Natural killer cell (primary cell): Measurements from ENCODE around the gene VGLL3. TPM values are rescaled to one million over a fixed set of nuclear protein-coding genes. Genes with fewer than 3 reads are reported as not detected.

Source experiments
- ATAC-seq, 3 donors: fragments of 150-1000 bp in 2 of 3; fragments of 200-7000 bp in 1 of 3; cut with Tn5 transposase; 1 replicate in 1 of 3; 2 replicates in 2 of 3; pipeline ENCODE4 v1.10.0; 2021; ENCODE audit warnings: mild to moderate bottlenecking in 2 of 3, moderate library complexity in 2 of 3
- DNase-seq, 2 donors: peaks; one replicate each; pipeline versions ENCODE4 v3.0.0 to v3.0.0-alpha.2; 2013 to 2021; ENCODE audit warnings: mixed read lengths in 1 of 2
- H3K27ac ChIP-seq: one replicate; pipeline ENCODE4 v1.5.1; 2013; ENCODE audit warnings: mild to moderate bottlenecking, low read length
- H3K27me3 ChIP-seq: one replicate; pipeline ENCODE4 v1.6.1; 2013; ENCODE audit warnings: low read length; ENCODE audit not compliant: control insufficient read depth, insufficient read depth
- H3K36me3 ChIP-seq: one replicate; pipeline ENCODE4 v1.6.1; 2013; ENCODE audit warnings: low read length; ENCODE audit not compliant: control insufficient read depth, insufficient read depth
- H3K4me1 ChIP-seq: one replicate; pipeline ENCODE4 v1.6.1; 2013; ENCODE audit warnings: low read length; ENCODE audit not compliant: control insufficient read depth, insufficient read depth
- H3K4me3 ChIP-seq: one replicate; pipeline ENCODE4 v1.5.1; 2013; ENCODE audit warnings: low read length
- H3K9me3 ChIP-seq: one replicate; pipeline ENCODE4 v1.6.1; 2013; ENCODE audit warnings: low read length; ENCODE audit not compliant: control insufficient read depth, insufficient read depth
- H3K27ac Mint-ChIP-seq, 2 donors: one replicate each; pipeline ENCODE4 v1.8.0; 2022; ENCODE audit warnings: mild to moderate bottlenecking in 2 of 2, mixed read lengths in 2 of 2, moderate library complexity in 1 of 2
- H3K27me3 Mint-ChIP-seq, 2 donors: one replicate each; pipeline ENCODE4 v1.8.0; 2022; ENCODE audit warnings: low read depth in 2 of 2, mixed read lengths in 2 of 2
- H3K36me3 Mint-ChIP-seq: one replicate; pipeline ENCODE4 v1.8.0; 2022; ENCODE audit warnings: mixed read lengths
- H3K4me1 Mint-ChIP-seq, 2 donors: one replicate each; pipeline ENCODE4 v1.8.0; 2022; ENCODE audit warnings: mixed read lengths in 2 of 2
- H3K4me3 Mint-ChIP-seq: one replicate; pipeline ENCODE4 v1.8.0; 2022; ENCODE audit warnings: mild to moderate bottlenecking, moderate library complexity, mixed read lengths
- H3K9me3 Mint-ChIP-seq, 2 donors: one replicate each; pipeline ENCODE4 v1.8.0; 2022; ENCODE audit warnings: mixed read lengths in 2 of 2
- WGBS: methylation state at CpG from one replicate; pipeline ENCODE4 v1.1.7; 2013; ENCODE audit warnings: missing lambda C conversion rate; ENCODE audit not compliant: insufficient coverage; 5-methylcytosine and 5-hydroxymethylcytosine counted together
- intact Hi-C: fragments of 100-400 bp; cut with micrococcal nuclease; formaldehyde crosslinking; loops from one replicate; pipeline ENCODE4 v1.14.2; 2022
- total RNA-seq, 4 donors: library from RNA; stranded (reverse); fragments of 120-200 nt in 1 of 4; gene quantifications; one replicate each; pipeline versions ENCODE4 v1.2.3 to v1.2.4, GENCODE V29; 2013 to 2022
- TF ChIP-seq, protein P1 (sequence below): fragments of 200-600 bp; IDR thresholded peaks from one replicate; pipeline ENCODE4 v1.8.0; 2022; ENCODE audit warnings: antibody characterized with exemption

Gene VGLL3
- total RNA-seq, 3 donors from 2014 or later (not counting 1 experiment from before 2014, with no cell fraction given) = not detected

DNA sequence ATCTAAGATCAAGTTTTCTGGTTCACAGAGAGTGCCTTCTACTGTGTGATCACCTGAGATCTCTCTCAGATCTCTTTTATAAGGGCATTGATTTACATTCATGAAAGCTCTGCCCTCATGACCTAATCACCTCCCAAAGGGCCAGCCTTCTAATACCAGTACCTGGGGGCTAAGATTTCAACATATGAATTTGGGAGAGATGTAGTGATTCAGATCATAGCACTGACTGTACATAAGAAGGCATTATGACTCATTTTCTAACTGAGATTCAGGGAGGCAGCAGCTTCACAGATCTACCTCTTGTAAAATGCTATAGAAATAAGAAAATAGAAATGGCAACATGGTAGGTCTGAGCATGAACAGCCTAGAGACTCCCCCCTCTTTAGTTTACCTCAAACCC lies 39.6 kb downstream of the VGLL3 start:
- Mint-ChIP-seq H3K4me3 (no peak overlapping the region), H3K27ac (no peak overlapping the region), H3K27me3 (no peaks in the 10 kb centered on the region), H3K4me1 (no peaks in the 10 kb centered on the region), H3K9me3 (peaks cover 0 to 3% of the 10 kb centered on the region in 2 donors), H3K36me3 (no peaks in the 10 kb centered on the region)
- DNase-seq = no peak
- H3K4me3 ChIP-seq = no peak overlapping the region
- no peak for ATAC-seq
- no peaks in the 10 kb centered on the region for H3K9me3 ChIP-seq
- H3K27ac ChIP-seq = no peak overlapping the region
- no peaks in the 10 kb centered on the region for H3K36me3 ChIP-seq
- H3K27me3 ChIP-seq = no peaks in the 10 kb centered on the region
- H3K4me1 ChIP-seq = no peaks in the 10 kb centered on the region
- intact Hi-C loops = no loop called here
- TF ChIP-seq, protein P1, sequence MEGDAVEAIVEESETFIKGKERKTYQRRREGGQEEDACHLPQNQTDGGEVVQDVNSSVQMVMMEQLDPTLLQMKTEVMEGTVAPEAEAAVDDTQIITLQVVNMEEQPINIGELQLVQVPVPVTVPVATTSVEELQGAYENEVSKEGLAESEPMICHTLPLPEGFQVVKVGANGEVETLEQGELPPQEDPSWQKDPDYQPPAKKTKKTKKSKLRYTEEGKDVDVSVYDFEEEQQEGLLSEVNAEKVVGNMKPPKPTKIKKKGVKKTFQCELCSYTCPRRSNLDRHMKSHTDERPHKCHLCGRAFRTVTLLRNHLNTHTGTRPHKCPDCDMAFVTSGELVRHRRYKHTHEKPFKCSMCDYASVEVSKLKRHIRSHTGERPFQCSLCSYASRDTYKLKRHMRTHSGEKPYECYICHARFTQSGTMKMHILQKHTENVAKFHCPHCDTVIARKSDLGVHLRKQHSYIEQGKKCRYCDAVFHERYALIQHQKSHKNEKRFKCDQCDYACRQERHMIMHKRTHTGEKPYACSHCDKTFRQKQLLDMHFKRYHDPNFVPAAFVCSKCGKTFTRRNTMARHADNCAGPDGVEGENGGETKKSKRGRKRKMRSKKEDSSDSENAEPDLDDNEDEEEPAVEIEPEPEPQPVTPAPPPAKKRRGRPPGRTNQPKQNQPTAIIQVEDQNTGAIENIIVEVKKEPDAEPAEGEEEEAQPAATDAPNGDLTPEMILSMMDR = no peak

GRCh38 chr3:86950717-86951116 lies 40.2 kb downstream of the VGLL3 start:
- TF ChIP-seq, protein P1 = no peak
- intact Hi-C loops = no loop called here
- no peaks in the 10 kb centered on the region for H3K36me3 Mint-ChIP-seq
- no peaks in the 10 kb centered on the region for H3K27me3 Mint-ChIP-seq
- DNase-seq (no peak), ATAC-seq (no peak)
- no peak overlapping the region for H3K27ac Mint-ChIP-seq
- Histone ChIP-seq H3K27ac (no peak overlapping the region), H3K27me3 (no peaks in the 10 kb centered on the region), H3K9me3 (no peaks in the 10 kb centered on the region), H3K4me3 (no peak overlapping the region), H3K4me1 (no peaks in the 10 kb centered on the region), H3K36me3 (no peaks in the 10 kb centered on the region)
- 79% methylated on average over 2 of the region's 3 CpGs for WGBS
- H3K4me1 Mint-ChIP-seq = no peaks in the 10 kb centered on the region
- H3K9me3 Mint-ChIP-seq = peaks cover 0 to 3% of the 10 kb centered on the region in 2 donors
- H3K4me3 Mint-ChIP-seq = no peak overlapping the region

- H3K4me3 ChIP-seq = no peak overlapping the region
- no peaks in the 10 kb centered on the region for H3K36me3 ChIP-seq
- intact Hi-C loops = no loop called here
- ATAC-seq (no peak), DNase-seq (no peak)
- Mint-ChIP-seq H3K4me1 (no peaks in the 10 kb centered on the region), H3K4me3 (no peak overlapping the region), H3K27ac (no peak overlapping the region), H3K27me3 (no peaks in the 10 kb centered on the region), H3K36me3 (no peaks in the 10 kb centered on the region), H3K9me3 (peaks cover 0 to 3% of the 10 kb centered on the region in 2 donors)
- TF ChIP-seq, protein P1 = no peak
- H3K9me3 ChIP-seq = no peaks in the 10 kb centered on the region
- no peaks in the 10 kb centered on the region for H3K4me1 ChIP-seq
- no peak overlapping the region for H3K27ac ChIP-seq
- no peaks in the 10 kb centered on the region for H3K27me3 ChIP-seq
These were observed 41.1 kb downstream of the VGLL3 start for GRCh38 chr3:86949850-86950249.

DNA sequence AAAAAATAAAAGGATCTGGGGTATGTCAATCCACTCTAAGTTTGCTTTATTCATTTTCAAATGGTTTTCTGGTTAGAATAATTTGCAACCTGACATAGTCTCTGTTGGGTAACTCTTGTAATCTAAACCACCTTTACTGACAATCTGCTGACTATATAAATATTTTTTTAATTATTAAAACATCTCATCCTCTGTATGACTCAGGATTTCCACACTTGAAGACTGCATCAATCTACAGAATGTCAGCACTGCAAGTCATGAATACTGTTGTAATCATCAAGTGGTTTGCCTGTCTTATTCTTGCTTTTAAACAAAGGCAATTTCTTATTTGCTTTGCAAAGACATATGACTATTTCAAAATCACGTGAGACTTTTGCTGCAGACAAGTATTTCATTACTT lies 42.1 kb downstream of the VGLL3 start:
- Mint-ChIP-seq H3K4me1 (no peaks in the 10 kb centered on the region), H3K4me3 (no peak overlapping the region)
- WGBS = 86% methylated on average over 1 of the region's 1 CpG

More for the DNA sequence above, 42.1 kb downstream of the VGLL3 start:
- TF ChIP-seq, protein P1 = no peak
- Histone ChIP-seq H3K27ac (no peak overlapping the region), H3K9me3 (no peaks in the 10 kb centered on the region), H3K4me1 (no peaks in the 10 kb centered on the region), H3K27me3 (no peaks in the 10 kb centered on the region), H3K36me3 (no peaks in the 10 kb centered on the region), H3K4me3 (no peak overlapping the region)
- no peaks in the 10 kb centered on the region for H3K36me3 Mint-ChIP-seq
- DNase-seq (no peak), ATAC-seq (no peak)
- no peak overlapping the region for H3K27ac Mint-ChIP-seq
- no peaks in the 10 kb centered on the region for H3K27me3 Mint-ChIP-seq
- intact Hi-C loops = no loop called here
- H3K9me3 Mint-ChIP-seq = peaks cover 0 to 3% of the 10 kb centered on the region in 2 donors
